PFSK-1 (cell line): ENCODE results near the gene HNRNPLL.

ENCODE experiments used
- FOXP2 ChIP-seq: optimal IDR thresholded peaks from 2 replicates; pipeline ENCODE3; 2011; ENCODE audit warnings: borderline replicate concordance, control low read depth, inconsistent platforms; ENCODE audit not compliant: insufficient read depth; ENCODE audit errors: extremely low read length, extremely low read depth
- POLR2AphosphoS5 ChIP-seq: IDR thresholded peaks from 2 replicates; pipeline ENCODE4 v1.6.1; 2012; ENCODE audit warnings: low read depth, mild to moderate bottlenecking, control low read depth, low read length, moderate library complexity
- REST ChIP-seq, 2 experiments: IDR thresholded peaks; 2 replicates each; pipeline versions ENCODE4 v1.6.1 to v1.8.0; 2011 to 2012; ENCODE audit warnings: low read depth in 2 of 2, low read length in 2 of 2, control low read depth in 1 of 2, inconsistent platforms in 1 of 2, mild to moderate bottlenecking in 1 of 2, moderate library complexity in 1 of 2; ENCODE audit not compliant: insufficient read depth in 1 of 2
- SIN3A ChIP-seq: IDR thresholded peaks from 2 replicates; pipeline ENCODE4 v1.6.1; 2012; ENCODE audit warnings: mild to moderate bottlenecking, low read length, moderate library complexity, borderline replicate concordance; ENCODE audit not compliant: insufficient read depth
- TAF1 ChIP-seq: IDR thresholded peaks from 2 replicates; pipeline ENCODE4 v1.6.1; 2012; ENCODE audit warnings: low read length, control low read depth, borderline replicate concordance; ENCODE audit not compliant: insufficient read depth

HNRNPLL gene

GRCh38 chr2:38533757-38534545 is 68.8 kb downstream of the HNRNPLL start:
- no peak for TF ChIP-seq REST (IDR thresholded peaks at IDR 0.05; ENCODE audit: insufficient read depth in 1 of 2, low read depth in 2 of 2, low read length in 2 of 2)

GRCh38 chr2:38533180-38533579 is 69.5 kb downstream of the HNRNPLL start:
- no peak for TF ChIP-seq TAF1
- no peak for TF ChIP-seq SIN3A
- TF ChIP-seq POLR2AphosphoS5, result no peak
- TF ChIP-seq REST (IDR thresholded peaks at IDR 0.05; ENCODE audit: insufficient read depth in 1 of 2, low read depth in 2 of 2, low read length in 2 of 2), result no peak
- no peak for TF ChIP-seq FOXP2

- no peak for TF ChIP-seq SIN3A
- no peak for TF ChIP-seq REST (IDR thresholded peaks at IDR 0.05; ENCODE audit: insufficient read depth in 1 of 2, low read depth in 2 of 2, low read length in 2 of 2)
- TF ChIP-seq TAF1, result no peak
- no peak for TF ChIP-seq POLR2AphosphoS5
- no peak for TF ChIP-seq FOXP2
These were observed 70.4 kb downstream of the HNRNPLL start for GRCh38 chr2:38532366-38532765.

GRCh38 chr2:38529208-38529607 is 73.5 kb downstream of the HNRNPLL start:
- TF ChIP-seq POLR2AphosphoS5 (no peak), FOXP2 (no peak), TAF1 (no peak), SIN3A (no peak)

- no peak for TF ChIP-seq SIN3A
- TF ChIP-seq FOXP2, result no peak
- no peak for TF ChIP-seq POLR2AphosphoS5
- TF ChIP-seq TAF1, result no peak
- no peak for TF ChIP-seq REST (IDR thresholded peaks at IDR 0.05; ENCODE audit: insufficient read depth in 1 of 2, low read depth in 2 of 2, low read length in 2 of 2)
These were observed 74.2 kb downstream of the HNRNPLL start for GRCh38 chr2:38528534-38528933.
